ENCODE data around the gene SLC35F6.
A peak's percentile ranks its signal among the peaks of the same experiment; 100 is the strongest.
"Not testable (repeated sequence)": the region's sequence is repeated elsewhere in the genome, so short reads cannot be mapped to it uniquely, and the experiment has no call there.

SLC35F6 gene

DNA sequence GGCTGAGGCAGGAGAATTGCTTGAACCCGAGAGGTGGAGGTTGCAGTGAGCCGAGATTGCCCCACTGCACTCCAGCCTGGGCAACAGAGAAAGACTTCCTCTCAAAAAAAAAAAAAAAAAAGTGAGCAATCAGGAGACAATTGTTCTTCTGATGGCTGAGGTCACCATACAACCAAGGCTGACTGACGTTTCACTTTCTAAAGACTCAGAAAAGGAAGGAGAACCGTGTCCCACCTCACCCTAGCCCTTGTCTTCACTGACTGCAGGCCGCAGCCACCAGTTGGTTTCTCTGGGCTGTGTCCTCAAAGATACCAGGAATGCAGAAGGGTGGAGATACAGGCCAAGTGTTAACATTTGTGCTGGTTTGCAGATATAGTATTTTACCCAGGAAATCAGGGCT lies 7.7 kb upstream of the SLC35F6 start:
- no peak for DNase-seq (ENCODE audit: low spot score)

DNA sequence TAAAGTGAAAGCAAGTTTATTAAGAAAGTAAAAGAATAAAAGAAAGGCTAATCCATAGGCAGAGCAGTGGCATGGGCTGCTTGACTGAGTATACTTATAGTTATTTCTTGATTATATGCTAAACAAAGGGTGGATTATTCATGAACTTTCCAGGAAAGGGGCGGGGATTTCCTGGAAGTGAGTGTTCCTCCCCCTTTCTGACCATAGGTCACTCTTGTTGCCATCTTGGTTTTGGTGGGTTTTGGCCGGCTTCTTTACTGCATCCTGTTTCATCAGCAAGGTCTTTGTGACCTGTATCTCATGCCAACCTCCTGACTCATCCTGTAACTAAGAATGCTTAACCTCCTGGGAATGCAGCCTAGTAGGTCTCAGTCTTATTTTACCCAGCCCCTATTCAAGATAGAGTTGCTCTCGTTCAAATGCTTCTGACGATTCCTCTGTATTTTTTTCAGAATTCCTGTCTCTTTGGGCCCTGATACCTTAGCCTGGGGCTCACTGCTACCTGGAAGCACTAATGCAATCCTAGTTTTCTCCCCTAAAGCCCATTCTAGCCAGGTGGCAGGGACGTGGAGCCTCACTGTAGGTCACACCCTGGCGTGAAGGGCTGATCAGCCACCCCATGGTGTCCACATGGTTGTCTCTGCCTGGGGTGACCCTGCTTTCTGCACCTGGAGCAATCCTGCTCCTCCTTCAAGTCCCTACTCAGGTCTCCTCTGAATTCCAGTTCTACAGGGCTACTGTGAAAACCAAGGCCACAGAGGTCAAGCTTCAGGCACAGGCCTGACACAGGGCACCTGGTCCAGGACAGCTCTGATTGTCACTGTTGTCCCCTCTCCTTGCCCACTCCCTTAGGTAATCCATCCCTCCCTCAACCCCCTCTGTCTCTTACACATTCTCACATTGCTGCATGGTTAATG lies 6.0 kb upstream of the SLC35F6 start:
- DNase-seq (ENCODE audit: low spot score): no peak

DNA sequence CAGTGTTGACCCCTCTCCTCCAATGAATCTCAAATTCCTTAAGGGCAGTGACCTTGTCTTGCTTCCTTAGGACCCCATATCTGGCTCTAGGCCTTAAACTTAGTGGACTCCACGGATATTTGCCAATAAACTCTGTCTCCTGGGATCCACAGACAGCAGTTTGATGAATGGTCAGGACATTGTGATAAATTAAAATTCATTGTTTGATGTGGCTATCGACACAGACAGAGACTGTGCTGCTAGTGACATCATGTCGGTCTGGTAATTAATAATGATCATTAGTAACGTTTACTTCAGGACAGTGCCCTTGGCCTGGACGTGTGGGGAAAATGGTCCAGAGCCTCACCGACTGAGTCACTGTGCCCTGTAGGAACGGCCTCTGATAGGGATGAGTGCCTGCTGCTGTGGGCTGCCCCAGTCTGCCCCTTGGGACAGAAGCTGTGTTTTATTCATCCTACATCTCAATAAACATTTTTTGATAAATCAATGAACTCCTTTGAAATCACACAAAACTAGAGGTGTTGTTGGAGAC lies 5.2 kb upstream of the SLC35F6 start:
- no peak for DNase-seq (ENCODE audit: low spot score)

DNA sequence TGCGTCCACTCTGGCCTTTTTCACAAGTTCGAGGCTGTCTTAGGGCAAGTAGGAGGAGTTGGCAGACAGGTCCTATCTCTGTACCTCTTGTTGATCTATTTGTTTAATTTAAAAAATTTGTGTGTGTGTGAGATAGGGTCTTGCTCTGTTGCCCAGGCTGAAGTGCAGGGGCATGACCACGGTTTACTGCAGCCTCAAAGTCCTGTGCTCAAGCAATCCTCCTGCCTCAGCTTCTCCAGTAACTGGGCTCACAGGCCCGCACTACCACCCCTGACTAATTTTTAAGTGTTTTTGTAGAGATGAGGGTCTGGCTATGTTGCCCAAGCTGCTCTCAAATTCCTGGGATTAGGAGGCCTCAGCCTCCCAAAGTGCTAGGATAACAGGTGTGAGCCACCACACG lies 4.2 kb upstream of the SLC35F6 start:
- DNase-seq (ENCODE audit: low spot score): no peak

DNA sequence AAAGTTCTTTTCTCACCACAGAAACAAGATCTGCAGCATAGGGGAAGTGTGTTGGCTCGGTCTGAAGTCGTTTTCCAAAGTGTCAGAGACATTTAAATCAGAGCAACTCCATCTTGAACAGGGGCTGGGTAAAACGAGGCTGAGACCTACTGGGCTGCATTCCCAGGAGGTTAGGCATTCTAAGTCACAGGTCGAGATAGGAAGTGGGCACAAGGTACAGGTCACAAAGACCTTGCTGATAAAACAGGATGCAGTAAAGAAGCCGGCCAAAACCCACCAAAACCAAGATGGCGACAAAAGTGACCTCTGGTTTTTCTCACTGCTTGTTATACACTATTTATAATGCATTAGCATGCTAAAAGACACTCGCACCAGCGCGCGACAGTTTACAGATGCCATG lies 3.1 kb upstream of the SLC35F6 start:
- not testable (repeated sequence) for DNase-seq (ENCODE audit: low spot score)

DNA sequence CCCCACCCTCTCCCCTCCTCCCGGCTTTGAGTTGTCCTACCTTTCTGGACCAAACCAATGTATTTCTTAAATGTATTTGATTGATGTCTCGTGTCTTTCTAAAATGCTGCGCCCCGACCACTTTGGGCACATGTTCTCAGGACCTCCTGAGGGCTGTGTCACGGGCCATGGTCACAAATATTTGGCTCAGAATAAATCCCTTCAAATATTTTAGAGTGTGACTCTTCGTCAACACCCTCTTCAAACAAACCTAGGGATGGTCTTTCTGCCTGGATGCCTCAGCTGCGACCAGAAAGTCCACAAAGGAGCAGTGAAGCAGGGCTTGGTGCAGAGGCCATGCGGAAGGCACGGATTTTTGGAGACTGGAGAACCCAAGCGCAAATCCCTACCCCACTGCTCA lies 1.1 kb upstream of the SLC35F6 start:
- DNase-seq (ENCODE audit: low spot score): no peak

DNA sequence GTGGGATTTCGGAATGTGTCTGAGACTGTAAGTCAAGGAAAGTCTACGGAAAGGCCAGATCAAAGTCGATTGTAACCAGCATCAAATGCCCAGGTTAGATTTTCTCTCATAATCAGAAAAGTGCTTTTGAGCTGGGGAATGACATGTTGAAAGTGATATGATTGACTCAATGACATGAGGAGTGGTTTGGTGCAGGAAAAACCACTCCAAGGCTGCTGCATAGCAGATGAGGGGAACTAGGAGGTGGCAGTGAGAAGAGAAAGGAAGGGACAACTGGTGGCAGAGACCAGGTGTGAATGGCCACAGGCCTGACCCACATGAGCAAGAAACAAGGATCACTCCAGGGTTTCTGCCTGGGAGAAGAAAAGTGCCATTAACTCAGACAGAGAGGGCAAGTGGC lies 822 bp downstream of the SLC35F6 start:
- no peak for DNase-seq (ENCODE audit: low spot score)

DNA sequence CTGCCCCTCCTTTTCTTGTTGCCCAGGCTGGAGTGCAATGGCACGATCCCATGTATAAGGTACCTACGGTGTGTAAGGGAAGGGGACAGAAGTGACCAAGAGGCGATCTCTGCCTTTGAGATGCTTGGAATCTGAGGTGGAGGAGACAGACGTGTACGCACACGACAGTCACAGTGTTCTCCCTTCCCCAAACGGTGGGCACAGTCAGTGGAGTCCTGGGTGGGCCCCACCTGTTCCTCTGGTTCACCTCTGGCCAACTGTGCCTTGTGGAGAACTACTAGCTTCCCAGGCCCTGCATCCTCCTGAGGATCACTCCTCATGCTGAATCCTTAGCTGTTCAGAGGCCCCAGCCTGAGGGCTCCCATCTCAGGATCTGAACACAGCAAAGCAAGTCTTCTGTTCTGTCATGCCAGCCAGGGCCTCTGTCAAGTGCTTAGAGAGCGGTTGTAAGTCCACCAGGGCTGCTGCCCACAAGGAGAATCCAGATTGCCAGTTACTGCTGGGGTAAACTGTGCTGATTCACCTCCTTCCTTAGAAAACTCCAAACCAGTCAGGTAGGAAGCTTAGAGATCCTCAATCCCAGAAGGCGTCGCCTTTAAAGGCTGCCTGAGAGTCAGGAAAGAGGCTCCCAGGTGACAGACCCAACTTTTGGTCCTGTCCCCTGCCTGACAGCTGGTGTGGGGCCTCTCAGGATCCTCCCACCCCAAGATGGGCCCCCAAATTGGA lies 1.6 kb downstream of the SLC35F6 start:
- DNase-seq (ENCODE audit: low spot score): no peak

DNA sequence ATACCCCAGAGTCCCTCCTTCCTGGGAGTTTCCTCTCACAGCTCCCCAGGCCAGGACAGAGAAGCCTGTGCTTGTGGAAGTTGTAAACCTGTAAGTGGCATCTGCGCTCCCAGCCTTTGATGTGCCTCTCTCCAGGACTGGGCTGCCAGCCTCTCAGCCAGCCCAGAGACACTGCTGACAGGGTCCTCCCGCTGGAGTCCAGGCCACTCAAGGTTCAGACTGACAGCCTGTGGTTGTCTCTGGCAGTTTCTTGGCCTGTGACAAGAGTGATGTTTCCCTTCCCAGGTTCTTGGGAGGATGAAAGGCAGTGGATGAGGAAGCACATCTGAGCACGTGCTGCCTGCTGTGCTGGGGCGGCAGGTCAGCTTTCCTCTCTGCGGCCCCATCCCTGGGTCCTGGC lies 3.0 kb downstream of the SLC35F6 start:
- no peak for DNase-seq (ENCODE audit: low spot score)

DNA sequence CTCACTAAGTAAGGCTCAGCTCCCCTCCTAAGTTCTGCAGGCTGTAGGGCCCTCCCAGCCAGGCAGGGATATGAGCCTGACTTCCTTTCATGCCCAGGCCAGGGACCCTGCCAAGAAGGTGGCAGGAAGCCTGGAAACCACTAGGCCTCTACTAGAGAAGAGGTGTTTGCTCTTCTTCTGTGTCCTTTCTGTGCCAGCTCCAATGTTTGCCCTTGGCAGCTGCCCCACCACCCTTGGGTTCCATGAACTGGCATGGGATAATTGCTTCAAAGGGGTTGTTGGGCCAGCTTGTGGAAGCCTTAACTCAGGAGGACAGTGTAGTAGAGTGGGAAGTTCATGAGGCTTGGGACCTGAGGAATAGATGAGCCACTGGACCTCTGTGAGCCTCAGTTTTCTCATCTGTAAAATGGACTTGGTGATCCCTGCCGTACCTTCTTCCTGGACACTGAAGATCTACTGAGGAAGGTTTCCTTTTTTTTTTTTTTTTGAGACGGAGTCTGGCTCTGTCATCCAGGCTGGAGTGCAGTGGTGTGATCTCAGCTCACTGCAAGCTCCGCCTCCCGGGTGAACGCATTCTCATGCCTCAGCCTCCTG lies 3.9 kb downstream of the SLC35F6 start:
- DNase-seq (ENCODE audit: low spot score): peak; percentile 34

DNA sequence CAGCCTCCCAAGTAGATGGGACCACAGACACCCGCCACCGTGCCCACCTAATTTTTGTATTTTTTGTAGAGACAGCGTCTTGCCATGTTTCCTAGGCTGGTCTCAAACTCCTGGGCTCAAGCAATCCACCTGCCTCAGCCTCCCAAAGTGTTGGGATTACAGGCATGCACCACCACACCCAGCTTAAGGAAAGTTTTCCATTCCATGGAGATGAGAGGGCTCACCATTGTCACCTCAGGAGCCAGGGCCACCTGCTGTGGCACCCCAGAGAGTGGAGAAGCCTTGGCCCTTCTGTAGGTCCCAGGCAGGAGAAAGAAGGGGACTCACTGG lies 4.6 kb downstream of the SLC35F6 start:
- DNase-seq (ENCODE audit: low spot score): no peak

DNA sequence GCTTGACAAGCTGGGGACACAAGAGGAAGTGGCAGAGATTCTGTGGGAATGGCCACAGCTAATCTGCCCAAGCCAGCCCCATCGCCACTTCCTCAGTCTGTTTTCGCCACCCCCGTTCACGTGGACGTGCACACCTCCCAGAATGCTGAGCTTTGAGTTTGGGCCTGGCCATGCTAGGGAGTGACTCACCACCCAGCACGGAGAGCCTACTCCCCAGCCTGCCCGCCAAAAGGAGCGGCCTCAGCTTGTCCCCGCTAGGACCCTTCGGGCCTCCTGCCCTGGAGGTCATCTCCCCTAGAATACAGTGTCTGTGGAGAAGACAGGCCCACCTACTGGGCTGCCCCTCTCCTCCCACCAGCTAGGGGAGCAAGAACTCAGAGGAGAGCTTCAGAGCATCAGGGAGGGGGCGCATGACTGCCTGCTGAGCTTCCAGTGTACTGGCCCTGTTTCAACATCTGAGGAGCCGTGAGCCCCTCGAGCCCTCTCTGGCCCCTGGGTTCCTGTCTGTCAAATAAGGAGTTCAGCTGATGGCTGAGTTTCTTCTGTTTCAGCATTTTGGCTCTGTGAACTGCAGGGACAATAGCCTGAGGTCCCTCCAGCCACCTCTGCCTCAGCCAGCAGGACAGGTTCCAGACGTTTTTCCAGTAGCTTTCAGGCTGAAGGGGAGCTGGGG lies 5.1 kb downstream of the SLC35F6 start:
- peak; percentile 91 for DNase-seq (ENCODE audit: low spot score)

DNA sequence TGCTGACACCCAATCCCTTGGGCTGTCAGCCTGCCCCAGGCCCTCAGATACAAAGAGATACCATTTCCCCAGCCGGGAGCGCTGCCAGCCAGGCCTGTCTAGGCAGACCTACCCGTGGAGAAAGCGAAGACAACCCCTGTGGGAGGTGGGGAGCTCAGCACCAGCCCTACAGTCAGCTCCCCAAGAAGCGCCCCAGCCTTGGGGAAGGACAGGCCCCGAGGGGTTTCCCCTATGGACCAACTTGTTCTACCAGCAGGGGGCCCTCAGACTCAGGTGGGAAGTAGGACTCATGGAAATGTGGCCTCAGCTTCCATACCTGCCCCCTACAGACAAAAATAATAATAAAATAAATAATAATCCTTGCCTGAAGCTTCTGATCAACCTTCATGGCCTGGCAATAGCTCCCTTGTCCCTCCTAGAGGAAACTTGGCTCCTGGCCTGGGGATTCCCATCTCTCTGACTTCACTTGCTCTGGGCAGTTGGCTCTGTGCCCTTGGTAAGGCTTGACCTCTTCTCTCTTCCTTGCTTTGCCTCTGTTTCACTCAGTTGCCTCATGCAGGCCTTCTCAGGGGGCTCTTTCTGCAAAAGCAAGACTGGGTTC lies 7.0 kb downstream of the SLC35F6 start:
- peak; percentile 88 for DNase-seq (ENCODE audit: low spot score)

DNA sequence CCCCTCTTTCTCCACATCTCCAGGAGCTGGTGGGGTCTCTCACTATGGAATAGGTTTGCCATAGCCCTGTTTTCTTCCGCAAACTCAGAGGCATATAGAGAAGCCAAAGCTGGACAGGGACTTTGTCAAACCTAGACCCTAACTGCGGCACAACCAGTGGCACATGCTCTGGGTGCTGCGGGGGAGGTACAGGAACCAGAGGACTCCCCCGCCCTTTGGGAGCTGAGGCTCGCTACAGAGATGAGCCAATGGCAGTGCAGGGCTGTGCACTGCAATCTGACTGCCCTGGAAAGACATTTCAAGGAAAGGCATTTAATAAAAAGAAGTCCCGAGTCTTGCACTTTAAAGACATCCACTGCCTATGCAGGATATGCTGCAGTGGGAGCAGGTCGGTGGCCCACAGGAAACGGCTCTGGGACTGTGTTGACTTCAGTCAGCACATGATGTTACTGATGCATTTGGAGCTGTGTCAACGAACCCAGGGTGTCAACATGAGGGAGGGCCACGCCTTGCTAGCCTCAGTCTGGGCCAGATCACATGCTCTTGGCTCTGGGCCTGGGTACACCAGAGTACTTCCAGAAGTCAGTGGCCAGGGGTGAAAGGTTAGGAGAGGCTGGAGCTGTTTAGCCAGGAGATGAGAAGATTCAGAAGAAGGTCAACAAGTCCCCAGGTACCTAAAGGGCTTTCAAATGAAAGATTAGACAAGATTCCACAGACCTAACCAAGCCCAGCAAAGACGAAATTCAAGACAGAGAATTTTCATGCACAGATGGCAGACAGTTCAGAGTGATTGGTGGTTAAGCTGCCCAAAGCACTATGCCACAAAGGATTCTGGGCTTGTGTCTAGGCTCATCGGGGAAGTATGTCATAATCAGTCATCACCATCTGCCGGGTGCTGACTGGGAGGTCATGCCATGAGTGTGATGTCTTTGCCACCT lies 8.2 kb downstream of the SLC35F6 start:
- DNase-seq (ENCODE audit: low spot score): peak; percentile 95

DNA sequence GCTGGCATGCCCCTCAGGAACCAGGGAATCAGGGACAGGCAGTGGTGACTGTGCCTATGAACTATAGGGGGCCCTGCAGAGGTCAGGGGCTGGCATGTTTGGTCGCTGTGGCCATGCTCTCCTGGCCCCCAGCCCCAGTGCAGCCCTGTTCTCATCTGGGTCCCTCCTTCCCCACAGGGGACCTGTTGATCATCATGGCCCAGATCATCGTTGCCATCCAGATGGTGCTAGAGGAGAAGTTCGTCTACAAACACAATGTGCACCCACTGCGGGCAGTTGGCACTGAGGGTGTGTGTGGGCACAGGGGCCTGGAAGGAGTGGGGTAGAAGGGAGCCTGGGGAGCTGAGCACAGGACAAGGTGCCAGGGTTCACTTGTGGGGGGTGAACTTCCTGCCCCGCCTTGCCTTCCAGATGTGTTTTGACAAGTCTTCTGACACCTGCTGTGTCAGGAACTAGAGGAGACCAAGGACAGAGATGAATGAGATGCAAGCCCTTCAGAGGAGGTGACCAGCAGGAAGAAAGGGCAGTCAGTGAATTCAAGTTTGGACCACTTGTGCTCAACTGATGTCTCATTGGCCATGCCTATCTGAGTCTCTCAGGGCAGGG lies 12.2 kb downstream of the SLC35F6 start:
- DNase-seq (ENCODE audit: low spot score): no peak

DNA sequence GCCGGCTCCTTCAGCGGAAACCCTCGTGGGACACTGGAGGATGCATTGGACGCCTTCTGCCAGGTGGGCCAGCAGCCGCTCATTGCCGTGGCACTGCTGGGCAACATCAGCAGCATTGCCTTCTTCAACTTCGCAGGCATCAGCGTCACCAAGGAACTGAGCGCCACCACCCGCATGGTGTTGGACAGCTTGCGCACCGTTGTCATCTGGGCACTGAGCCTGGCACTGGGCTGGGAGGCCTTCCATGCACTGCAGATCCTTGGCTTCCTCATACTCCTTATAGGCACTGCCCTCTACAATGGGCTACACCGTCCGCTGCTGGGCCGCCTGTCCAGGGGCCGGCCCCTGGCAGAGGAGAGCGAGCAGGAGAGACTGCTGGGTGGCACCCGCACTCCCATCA lies 14.0 kb downstream of the SLC35F6 start:
- no peak for DNase-seq (ENCODE audit: low spot score)

DNA sequence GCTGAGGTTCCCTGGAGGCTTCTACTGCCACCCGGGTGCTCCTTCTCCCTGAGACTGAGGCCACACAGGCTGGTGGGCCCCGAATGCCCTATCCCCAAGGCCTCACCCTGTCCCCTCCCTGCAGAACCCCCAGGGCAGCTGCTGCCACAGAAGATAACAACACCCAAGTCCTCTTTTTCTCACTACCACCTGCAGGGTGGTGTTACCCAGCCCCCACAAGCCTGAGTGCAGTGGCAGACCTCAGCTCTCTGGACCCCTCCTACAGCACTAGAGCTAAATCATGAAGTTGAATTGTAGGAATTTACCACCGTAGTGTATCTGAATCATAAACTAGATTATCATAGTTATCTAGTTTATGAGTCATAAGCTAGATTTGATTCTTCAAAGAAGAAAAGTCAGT lies 14.4 kb downstream of the SLC35F6 start:
- DNase-seq (ENCODE audit: low spot score): no peak

DNA sequence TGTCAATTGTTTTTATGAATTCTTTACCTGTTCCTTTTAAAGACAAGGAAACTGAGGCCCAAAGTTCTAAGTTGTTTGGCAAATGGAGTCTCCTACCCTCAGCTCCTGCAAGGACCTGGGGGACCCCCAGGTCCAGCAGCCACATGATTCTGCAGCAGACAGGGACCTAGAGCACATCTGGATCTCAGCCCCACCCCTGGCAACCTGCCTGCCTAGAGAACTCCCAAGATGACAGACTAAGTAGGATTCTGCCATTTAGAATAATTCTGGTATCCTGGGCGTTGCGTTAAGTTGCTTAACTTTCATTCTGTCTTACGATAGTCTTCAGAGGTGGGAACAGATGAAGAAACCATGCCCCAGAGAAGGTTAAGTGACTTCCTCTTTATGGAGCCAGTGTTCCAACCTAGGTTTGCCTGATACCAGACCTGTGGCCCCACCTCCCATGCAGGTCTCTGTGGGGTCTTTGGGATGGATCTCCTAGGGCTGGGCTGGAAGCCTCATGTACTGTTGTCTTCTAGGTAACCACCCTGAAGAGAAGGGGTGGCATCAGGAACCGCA lies 16.2 kb downstream of the SLC35F6 start:
- peak; percentile 42 for DNase-seq (ENCODE audit: low spot score)

DNA sequence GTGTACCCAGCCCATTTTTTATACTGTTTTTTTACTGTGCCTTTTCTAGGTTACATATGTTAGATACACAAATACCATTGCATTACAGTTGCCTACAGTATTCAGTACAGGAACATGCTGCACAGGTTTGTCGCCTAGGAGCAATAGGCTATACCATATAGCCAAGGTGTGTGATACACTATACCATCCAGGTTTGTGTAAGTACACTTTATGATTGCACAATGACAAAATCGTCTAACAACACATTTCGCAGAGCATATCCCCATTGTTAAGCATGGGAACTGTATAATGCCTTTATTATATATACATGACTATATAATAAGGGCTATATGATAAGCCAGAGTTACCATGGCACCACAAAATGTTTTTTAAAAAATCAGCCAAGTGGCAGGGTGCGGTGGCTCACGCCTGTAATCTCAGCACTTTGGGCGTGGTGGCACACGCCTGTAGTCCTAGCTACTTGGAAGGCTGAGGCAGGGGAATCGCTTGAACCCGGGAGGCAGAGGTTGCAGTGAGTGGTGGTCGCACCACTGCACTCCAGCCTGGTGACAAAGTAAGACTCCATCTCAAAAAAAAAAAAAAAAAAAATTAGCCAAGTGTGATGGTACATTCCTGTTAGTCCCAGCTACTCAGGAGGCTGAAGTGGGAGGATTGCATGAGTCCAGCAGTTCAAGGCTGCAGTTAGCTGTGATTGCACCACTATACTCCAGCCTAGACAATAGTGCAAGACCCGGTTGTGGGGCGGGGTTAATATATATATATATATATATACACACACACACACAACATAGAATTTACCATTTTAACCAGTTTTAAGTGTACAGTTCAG lies 19.0 kb downstream of the SLC35F6 start:
- peak; percentile 77 for DNase-seq (ENCODE audit: low spot score)

Measured in hematopoietic multipotent progenitor cell treated with erythropoietin and hydrocortisone succinate and interleukin-3 and kit ligand, for 17 days (in vitro differentiated cells).